Omental fat pad (tissue), 4 donors: ENCODE measurements around the gene SCLT1. TPM values are rescaled to one million over a fixed set of nuclear protein-coding genes. Genes with fewer than 3 reads are reported as not detected.

Source experiments
- ATAC-seq: fragments of 150-250 bp; one replicate; pipeline ENCODE4 v1.9.1; 2016; ENCODE audit warnings: mild to moderate bottlenecking, moderate library complexity; ENCODE audit not compliant: low FRiP score
- DNase-seq: peaks from one replicate; pipeline ENCODE4 v3.0.0-alpha.2; 2019; ENCODE audit warnings: low spot score
- CTCF ChIP-seq, 3 donors: fragments of 450-650 bp; IDR thresholded peaks; one replicate each; pipeline ENCODE4 v1.5.1; 2016 to 2017; ENCODE audit warnings: antibody characterized with exemption in 3 of 3, mild to moderate bottlenecking in 3 of 3, moderate library complexity in 2 of 3
- total RNA-seq, 4 donors: library from RNA; depleted of rRNA; stranded (reverse); fragments of >200 nt; gene quantifications; one replicate each; pipeline ENCODE4 v1.1.0, GENCODE V29; 2016

The SCLT1 gene
- total RNA-seq, 4 donors from 2014 or later = 7.9 to 27.5 (median 16.8) TPM

GRCh38 chr4:128961405-128961804 lies 131.9 kb downstream of the SCLT1 start:
- no peak for TF ChIP-seq CTCF (IDR thresholded peaks at IDR 0.05)
- no peak for DNase-seq
- no peak for ATAC-seq

- TF ChIP-seq CTCF (IDR thresholded peaks at IDR 0.05) = no peak
- DNase-seq (no peak), ATAC-seq (no peak)
These were observed 135.1 kb downstream of the SCLT1 start for GRCh38 chr4:128958194-128958593.

GRCh38 chr4:128957459-128957858 lies 135.9 kb downstream of the SCLT1 start:
- ATAC-seq (no peak), DNase-seq (no peak)
- no peak for TF ChIP-seq CTCF (IDR thresholded peaks at IDR 0.05)

- ATAC-seq = no peak
- no peak for DNase-seq
- no peak for TF ChIP-seq CTCF (IDR thresholded peaks at IDR 0.05)
These were observed 137.6 kb downstream of the SCLT1 start for GRCh38 chr4:128955751-128956150.

GRCh38 chr4:128954941-128955340 lies 138.4 kb downstream of the SCLT1 start:
- DNase-seq = no peak
- TF ChIP-seq CTCF (IDR thresholded peaks at IDR 0.05) = no peak
- no peak for ATAC-seq

GRCh38 chr4:128951316-128951715 lies 142.0 kb downstream of the SCLT1 start:
- ATAC-seq (no peak), DNase-seq (no peak)
- no peak for TF ChIP-seq CTCF (IDR thresholded peaks at IDR 0.05)

GRCh38 chr4:128950796-128951195 lies 142.5 kb downstream of the SCLT1 start:
- no peak for DNase-seq
- no peak for ATAC-seq
- TF ChIP-seq CTCF (IDR thresholded peaks at IDR 0.05) = no peak
